Astrocyte (in vitro differentiated cells and primary cell): ENCODE measurements around the gene MACROH2A1. TPM values are rescaled to one million over a fixed set of nuclear protein-coding genes. Genes with fewer than 3 reads are reported as not detected.

Source experiments
- DNase-seq: peaks from one replicate; pipeline ENCODE4 v3.0.0-alpha.2; 2010; ENCODE audit warnings: low read depth
- FAIRE-seq: peaks from 2 replicates; lab custom pipeline; 2011; peaks lifted over from hg19 to GRCh38; lab: Jason Lieb, UNC
- H2AFZ ChIP-seq: 2 replicates; pipeline ENCODE4 v1.6.0; 2012; ENCODE audit warnings: low read depth, low read length, inconsistent platforms
- H3K27ac ChIP-seq: 2 replicates; pipeline ENCODE4 v1.5.1; 2011; ENCODE audit warnings: low read depth, low read length, inconsistent platforms
- H3K27me3 ChIP-seq: 2 replicates; pipeline ENCODE4 v1.6.0; 2011; ENCODE audit warnings: low read length, inconsistent platforms; ENCODE audit not compliant: insufficient read depth
- H3K36me3 ChIP-seq: 2 replicates; pipeline ENCODE4 v1.5.1; 2011; ENCODE audit warnings: low read length, inconsistent platforms; ENCODE audit not compliant: insufficient read depth
- H3K4me1 ChIP-seq: 2 replicates; pipeline ENCODE4 v1.5.1; 2011; ENCODE audit warnings: low read length, inconsistent platforms; ENCODE audit not compliant: insufficient read depth
- H3K4me2 ChIP-seq: 2 replicates; pipeline ENCODE4 v1.6.0; 2012; ENCODE audit warnings: low read length, inconsistent platforms
- H3K4me3 ChIP-seq: 2 replicates; pipeline ENCODE4 v1.5.1; 2011; ENCODE audit warnings: low read depth, mild to moderate bottlenecking, low read length, inconsistent platforms; ENCODE audit not compliant: insufficient read depth
- H3K79me2 ChIP-seq: 2 replicates; pipeline ENCODE4 v1.6.0; 2012; ENCODE audit warnings: mild to moderate bottlenecking, low read length, inconsistent platforms; ENCODE audit not compliant: insufficient read depth
- H3K9ac ChIP-seq: 2 replicates; pipeline ENCODE4 v1.6.0; 2012; ENCODE audit warnings: mild to moderate bottlenecking, low read length, inconsistent platforms
- H3K9me3 ChIP-seq: 2 replicates; pipeline ENCODE4 v1.5.1; 2012; ENCODE audit warnings: low read depth, mild to moderate bottlenecking, low read length, inconsistent platforms; ENCODE audit not compliant: insufficient read depth
- H4K20me1 ChIP-seq: 2 replicates; pipeline ENCODE4 v1.6.0; 2012; ENCODE audit warnings: low read length, inconsistent platforms; ENCODE audit not compliant: insufficient read depth
- H3K27ac Mint-ChIP-seq: one replicate; pipeline ENCODE4 v1.8.0; 2021; ENCODE audit warnings: mild to moderate bottlenecking, mixed read lengths; ENCODE audit not compliant: unreplicated experiment
- H3K27me3 Mint-ChIP-seq: one replicate; pipeline ENCODE4 v1.8.0; 2021; ENCODE audit warnings: low read depth, mixed read lengths; ENCODE audit not compliant: unreplicated experiment
- H3K36me3 Mint-ChIP-seq: one replicate; pipeline ENCODE4 v1.8.0; 2021; ENCODE audit warnings: low read depth, mixed read lengths; ENCODE audit not compliant: unreplicated experiment
- H3K4me1 Mint-ChIP-seq: one replicate; pipeline ENCODE4 v1.8.0; 2021; ENCODE audit warnings: low read depth, mixed read lengths; ENCODE audit not compliant: unreplicated experiment
- H3K4me3 Mint-ChIP-seq: one replicate; pipeline ENCODE4 v1.8.0; 2021; ENCODE audit warnings: mild to moderate bottlenecking, moderate library complexity, mixed read lengths; ENCODE audit not compliant: unreplicated experiment
- H3K9me3 Mint-ChIP-seq: one replicate; pipeline ENCODE4 v1.8.0; 2021; ENCODE audit warnings: mild to moderate bottlenecking, mixed read lengths; ENCODE audit not compliant: unreplicated experiment
- EZH2 ChIP-seq: IDR thresholded peaks from 2 replicates; pipeline ENCODE4 v1.6.1; 2012; ENCODE audit warnings: mild to moderate bottlenecking, low read length, inconsistent platforms; ENCODE audit not compliant: insufficient read depth
- total RNA-seq: library from RNA; stranded (reverse); gene quantifications from 2 replicates; pipeline ENCODE4 v1.2.1, GENCODE V29; 2021
- TF ChIP-seq, protein P1 (sequence below): IDR thresholded peaks from 2 replicates; pipeline ENCODE4 v1.5.1; 2011; ENCODE audit warnings: low read depth, mild to moderate bottlenecking, inconsistent platforms, low read length, moderate library complexity; ENCODE audit not compliant: insufficient read depth

MACROH2A1 gene
- total RNA-seq, 1 donor from 2014 or later, result 143 TPM

DNA sequence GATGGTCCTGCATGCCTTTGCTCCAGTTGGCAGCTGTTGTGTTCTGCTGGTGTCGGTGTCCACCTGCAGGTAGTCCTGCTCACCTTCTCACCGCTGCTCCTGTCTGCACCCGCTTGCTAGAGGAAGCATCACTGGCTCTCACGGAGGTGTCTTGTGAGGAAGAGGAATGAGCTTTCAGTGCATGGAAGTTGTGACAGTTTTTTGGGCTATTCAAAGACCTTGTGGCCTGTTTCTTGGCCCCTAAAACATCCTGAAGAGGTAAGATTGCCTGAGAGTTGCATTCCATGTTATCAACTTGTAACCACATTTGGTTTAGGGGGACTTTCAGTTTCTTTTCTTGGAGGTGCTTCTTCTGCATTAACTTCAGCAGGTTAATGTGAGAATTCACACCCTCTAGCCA, 85.6 kb downstream of the MACROH2A1 start:
- no peaks in the 10 kb centered on the region for H3K36me3 Mint-ChIP-seq
- H3K4me3 ChIP-seq, result no peak overlapping the region
- H3K27ac Mint-ChIP-seq, result no peak overlapping the region
- H3K9me3 Mint-ChIP-seq, result no peaks in the 10 kb centered on the region
- FAIRE-seq (no peak), DNase-seq (no peak)
- H3K4me2 ChIP-seq, result no peak overlapping the region
- H3K4me1 Mint-ChIP-seq, result peaks cover 18% of the 10 kb centered on the region
- H3K79me2 ChIP-seq, result no peaks in the 10 kb centered on the region
- no peak overlapping the region for H3K9ac ChIP-seq
- H3K27me3 Mint-ChIP-seq, result peaks cover 27% of the 10 kb centered on the region
- H3K27me3 ChIP-seq, result no peaks in the 10 kb centered on the region
- no peak overlapping the region for H3K27ac ChIP-seq
- H4K20me1 ChIP-seq, result no peaks in the 10 kb centered on the region
- H3K4me1 ChIP-seq, result peaks cover 15% of the 10 kb centered on the region
- no peak overlapping the region for H2AFZ ChIP-seq
- H3K9me3 ChIP-seq, result no peaks in the 10 kb centered on the region
- no peak overlapping the region for H3K4me3 Mint-ChIP-seq
- no peak for TF ChIP-seq EZH2
- TF ChIP-seq, protein P1, sequence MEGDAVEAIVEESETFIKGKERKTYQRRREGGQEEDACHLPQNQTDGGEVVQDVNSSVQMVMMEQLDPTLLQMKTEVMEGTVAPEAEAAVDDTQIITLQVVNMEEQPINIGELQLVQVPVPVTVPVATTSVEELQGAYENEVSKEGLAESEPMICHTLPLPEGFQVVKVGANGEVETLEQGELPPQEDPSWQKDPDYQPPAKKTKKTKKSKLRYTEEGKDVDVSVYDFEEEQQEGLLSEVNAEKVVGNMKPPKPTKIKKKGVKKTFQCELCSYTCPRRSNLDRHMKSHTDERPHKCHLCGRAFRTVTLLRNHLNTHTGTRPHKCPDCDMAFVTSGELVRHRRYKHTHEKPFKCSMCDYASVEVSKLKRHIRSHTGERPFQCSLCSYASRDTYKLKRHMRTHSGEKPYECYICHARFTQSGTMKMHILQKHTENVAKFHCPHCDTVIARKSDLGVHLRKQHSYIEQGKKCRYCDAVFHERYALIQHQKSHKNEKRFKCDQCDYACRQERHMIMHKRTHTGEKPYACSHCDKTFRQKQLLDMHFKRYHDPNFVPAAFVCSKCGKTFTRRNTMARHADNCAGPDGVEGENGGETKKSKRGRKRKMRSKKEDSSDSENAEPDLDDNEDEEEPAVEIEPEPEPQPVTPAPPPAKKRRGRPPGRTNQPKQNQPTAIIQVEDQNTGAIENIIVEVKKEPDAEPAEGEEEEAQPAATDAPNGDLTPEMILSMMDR, result no peak
- no peaks in the 10 kb centered on the region for H3K36me3 ChIP-seq

DNA sequence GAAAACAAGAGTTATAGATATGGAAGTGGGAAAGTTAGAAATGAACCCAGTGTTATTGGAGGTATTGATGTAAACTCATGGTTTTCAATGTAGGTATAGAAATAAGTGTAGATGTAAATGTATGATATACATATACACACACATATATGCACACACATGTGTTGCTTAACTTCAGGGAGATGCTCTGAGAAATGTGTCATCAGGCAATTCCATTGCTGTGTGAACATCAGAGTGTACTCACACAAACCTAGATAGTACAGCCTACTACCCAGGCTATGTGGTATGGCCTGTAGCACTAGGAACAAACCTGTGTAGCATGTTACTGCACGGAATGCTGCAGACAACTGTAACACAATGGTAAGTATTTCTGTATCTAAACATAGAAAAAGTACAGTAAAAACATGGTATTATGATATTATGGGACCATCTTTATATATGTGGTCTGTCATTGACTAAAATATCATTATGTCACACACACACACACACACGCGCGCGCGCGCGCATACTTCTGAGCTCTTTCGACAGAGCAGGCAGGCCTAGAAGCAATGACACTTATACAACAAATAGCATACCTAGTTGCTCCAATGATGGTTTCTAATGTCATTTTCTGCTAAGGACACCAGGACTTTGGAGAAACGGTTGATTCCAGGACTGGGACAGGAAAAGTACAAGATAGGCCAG, 86.6 kb downstream of the MACROH2A1 start:
- H3K4me1 ChIP-seq, result peaks cover 18% of the 10 kb centered on the region
- no peak overlapping the region for H3K4me3 Mint-ChIP-seq
- H3K27me3 Mint-ChIP-seq, result peaks cover 19% of the 10 kb centered on the region

More for the DNA sequence above, 86.6 kb downstream of the MACROH2A1 start:
- H3K27me3 ChIP-seq, result no peaks in the 10 kb centered on the region
- no peaks in the 10 kb centered on the region for H3K9me3 ChIP-seq
- H3K9ac ChIP-seq, result no peak overlapping the region
- no peaks in the 10 kb centered on the region for H3K36me3 Mint-ChIP-seq
- H3K9me3 Mint-ChIP-seq, result no peaks in the 10 kb centered on the region
- DNase-seq (no peak), FAIRE-seq (no peak)
- TF ChIP-seq, protein P1, result no peak
- TF ChIP-seq EZH2, result no peak
- no peak overlapping the region for H3K27ac Mint-ChIP-seq
- H3K4me2 ChIP-seq, result no peak overlapping the region
- no peaks in the 10 kb centered on the region for H3K79me2 ChIP-seq
- no peak overlapping the region for H2AFZ ChIP-seq
- peaks cover 18% of the 10 kb centered on the region for H3K4me1 Mint-ChIP-seq
- no peak overlapping the region for H3K4me3 ChIP-seq
- H4K20me1 ChIP-seq, result no peaks in the 10 kb centered on the region
- no peaks in the 10 kb centered on the region for H3K36me3 ChIP-seq
- no peak overlapping the region for H3K27ac ChIP-seq
